ENCODE measurements around the gene TSPAN9. TPM values are rescaled to one million over a fixed set of nuclear protein-coding genes. Genes with fewer than 3 reads are reported as not detected.

TSPAN9 gene
- total RNA-seq, 1 donor from 2014 or later: 30.4 TPM

GRCh38 chr12:3123729-3124128, 46.5 kb downstream of the TSPAN9 start:
- DNase-seq (ENCODE audit: low spot score, unreplicated experiment): no peak
- Mint-ChIP-seq H3K9me3 (ENCODE audit: low read depth) (peaks cover 6% of the 10 kb centered on the region), H3K36me3 (ENCODE audit: insufficient read depth) (peaks cover 9% of the 10 kb centered on the region), H3K4me1 (ENCODE audit: low read depth) (no peaks in the 10 kb centered on the region), H3K27ac (no peak overlapping the region), H3K4me3 (ENCODE audit: low read depth) (no peak overlapping the region), H3K27me3 (no peaks in the 10 kb centered on the region)
- TF ChIP-seq, protein P1, sequence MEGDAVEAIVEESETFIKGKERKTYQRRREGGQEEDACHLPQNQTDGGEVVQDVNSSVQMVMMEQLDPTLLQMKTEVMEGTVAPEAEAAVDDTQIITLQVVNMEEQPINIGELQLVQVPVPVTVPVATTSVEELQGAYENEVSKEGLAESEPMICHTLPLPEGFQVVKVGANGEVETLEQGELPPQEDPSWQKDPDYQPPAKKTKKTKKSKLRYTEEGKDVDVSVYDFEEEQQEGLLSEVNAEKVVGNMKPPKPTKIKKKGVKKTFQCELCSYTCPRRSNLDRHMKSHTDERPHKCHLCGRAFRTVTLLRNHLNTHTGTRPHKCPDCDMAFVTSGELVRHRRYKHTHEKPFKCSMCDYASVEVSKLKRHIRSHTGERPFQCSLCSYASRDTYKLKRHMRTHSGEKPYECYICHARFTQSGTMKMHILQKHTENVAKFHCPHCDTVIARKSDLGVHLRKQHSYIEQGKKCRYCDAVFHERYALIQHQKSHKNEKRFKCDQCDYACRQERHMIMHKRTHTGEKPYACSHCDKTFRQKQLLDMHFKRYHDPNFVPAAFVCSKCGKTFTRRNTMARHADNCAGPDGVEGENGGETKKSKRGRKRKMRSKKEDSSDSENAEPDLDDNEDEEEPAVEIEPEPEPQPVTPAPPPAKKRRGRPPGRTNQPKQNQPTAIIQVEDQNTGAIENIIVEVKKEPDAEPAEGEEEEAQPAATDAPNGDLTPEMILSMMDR (IDR thresholded peaks at IDR 0.05; ENCODE audit: unreplicated experiment): no peak

DNA sequence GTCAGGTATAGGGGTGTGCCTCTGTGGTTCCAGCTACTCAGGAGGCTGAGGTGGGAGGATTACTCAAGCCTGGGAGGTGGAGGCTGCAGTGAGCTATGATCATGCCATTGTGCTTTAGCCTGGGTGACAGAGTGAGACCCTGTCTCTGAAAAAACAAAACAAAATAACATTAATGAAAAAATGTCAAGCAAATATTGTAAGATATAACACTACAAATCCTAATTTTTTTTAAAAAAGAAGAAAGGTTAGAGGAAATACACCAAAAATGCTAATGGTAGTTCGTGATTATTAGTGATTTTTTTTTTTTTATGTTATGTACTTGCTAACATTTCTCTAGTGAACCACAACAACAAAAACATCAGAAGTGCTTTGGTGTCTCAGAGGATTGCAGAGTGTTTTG, 47.7 kb downstream of the TSPAN9 start:
- DNase-seq (ENCODE audit: low spot score, unreplicated experiment): no peak
- no peak overlapping the region for H3K27ac Mint-ChIP-seq
- H3K4me1 Mint-ChIP-seq (ENCODE audit: low read depth): no peaks in the 10 kb centered on the region
- TF ChIP-seq, protein P1 (IDR thresholded peaks at IDR 0.05; ENCODE audit: unreplicated experiment): no peak
- H3K4me3 Mint-ChIP-seq (ENCODE audit: low read depth): no peak overlapping the region
- peaks cover 14% of the 10 kb centered on the region for H3K36me3 Mint-ChIP-seq (ENCODE audit: insufficient read depth)
- H3K27me3 Mint-ChIP-seq: no peaks in the 10 kb centered on the region
- H3K9me3 Mint-ChIP-seq (ENCODE audit: low read depth): peaks cover 9% of the 10 kb centered on the region

DNA sequence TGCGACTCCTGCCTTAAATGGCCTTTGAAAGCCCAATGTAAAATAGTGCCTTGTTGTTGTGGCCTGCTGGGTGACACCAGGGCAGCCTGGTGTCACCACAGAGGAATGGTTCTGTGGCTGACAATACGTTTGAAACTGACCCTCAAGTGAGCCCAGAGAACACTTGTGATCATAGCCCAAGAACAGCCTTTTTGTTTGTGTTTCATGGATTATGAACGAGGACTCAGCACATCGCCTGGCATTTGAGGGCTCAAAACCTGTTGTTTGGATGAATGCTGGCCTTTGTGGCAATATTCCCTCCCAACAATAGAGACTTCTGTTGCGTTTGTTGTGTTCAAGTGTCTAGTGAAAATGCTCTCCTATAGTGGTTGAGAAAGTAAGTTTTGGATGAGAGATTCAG, 48.5 kb downstream of the TSPAN9 start:
- H3K36me3 Mint-ChIP-seq (ENCODE audit: insufficient read depth): peaks cover 14% of the 10 kb centered on the region
- peaks cover under 1% of the 10 kb centered on the region for H3K4me1 Mint-ChIP-seq (ENCODE audit: low read depth)
- H3K4me3 Mint-ChIP-seq (ENCODE audit: low read depth): no peak overlapping the region
- peaks cover 9% of the 10 kb centered on the region for H3K9me3 Mint-ChIP-seq (ENCODE audit: low read depth)
- no peak overlapping the region for H3K27ac Mint-ChIP-seq
- TF ChIP-seq, protein P1 (IDR thresholded peaks at IDR 0.05; ENCODE audit: unreplicated experiment): no peak
- no peak for DNase-seq (ENCODE audit: low spot score, unreplicated experiment)
- no peaks in the 10 kb centered on the region for H3K27me3 Mint-ChIP-seq

GRCh38 chr12:3127832-3128231, 50.7 kb downstream of the TSPAN9 start:
- TF ChIP-seq, protein P1 (IDR thresholded peaks at IDR 0.05; ENCODE audit: unreplicated experiment): no peak
- H3K27me3 Mint-ChIP-seq: no peaks in the 10 kb centered on the region
- H3K4me1 Mint-ChIP-seq (ENCODE audit: low read depth): peaks cover 6% of the 10 kb centered on the region
- no peak overlapping the region for H3K27ac Mint-ChIP-seq
- H3K4me3 Mint-ChIP-seq (ENCODE audit: low read depth): no peak overlapping the region
- H3K9me3 Mint-ChIP-seq (ENCODE audit: low read depth): peaks cover 9% of the 10 kb centered on the region
- DNase-seq (ENCODE audit: low spot score, unreplicated experiment): no peak
- H3K36me3 Mint-ChIP-seq (ENCODE audit: insufficient read depth): peaks cover 14% of the 10 kb centered on the region

GRCh38 chr12:3128498-3129293, 51.5 kb downstream of the TSPAN9 start:
- no peak overlapping the region for H3K27ac Mint-ChIP-seq
- peaks cover 7% of the 10 kb centered on the region for H3K9me3 Mint-ChIP-seq (ENCODE audit: low read depth)
- H3K4me1 Mint-ChIP-seq (ENCODE audit: low read depth): peaks cover 6% of the 10 kb centered on the region
- peaks cover 12% of the 10 kb centered on the region for H3K36me3 Mint-ChIP-seq (ENCODE audit: insufficient read depth)
- no peaks in the 10 kb centered on the region for H3K27me3 Mint-ChIP-seq
- no peak for DNase-seq (ENCODE audit: low spot score, unreplicated experiment)
- TF ChIP-seq, protein P1 (IDR thresholded peaks at IDR 0.05; ENCODE audit: unreplicated experiment): no peak
- no peak overlapping the region for H3K4me3 Mint-ChIP-seq (ENCODE audit: low read depth)
